AG04450 (cell line): ENCODE results near the gene TRIM41. TPM values are rescaled to one million over a fixed set of nuclear protein-coding genes. Genes with fewer than 3 reads are reported as not detected.

Source experiments
- CTCF ChIA-PET: fragments of 300-600, 350-600 bp; formaldehyde crosslinking; extraction: SDS; loops from one replicate; lab custom pipeline; 2022; ENCODE audit warnings: antibody characterized with exemption, inconsistent platforms; lab: Charles Lee
- POLR2A ChIA-PET: fragments of 350-600 bp; formaldehyde crosslinking; extraction: SDS; loops from one replicate; lab custom pipeline; 2021; ENCODE audit warnings: antibody characterized with exemption, inconsistent platforms; lab: Yijun Ruan, JAX
- DNase-seq: peaks from one replicate; pipeline ENCODE4 v3.0.0-alpha.2; 2011; ENCODE audit warnings: low read depth, low spot score
- H3K27ac ChIP-seq: one replicate; pipeline ENCODE4 v1.5.1; 2012; ENCODE audit warnings: low read depth, low read length, control low read depth
- H3K27me3 ChIP-seq: one replicate; pipeline ENCODE4 v1.6.0; 2012; ENCODE audit warnings: low read length; ENCODE audit not compliant: control insufficient read depth, insufficient read depth
- H3K4me3 ChIP-seq: 2 replicates; pipeline ENCODE4 v1.5.1; 2011; ENCODE audit warnings: mild to moderate bottlenecking, low read depth, low read length, control low read depth
- H3K9me3 ChIP-seq: 2 replicates; pipeline ENCODE4 v1.5.1; 2012; ENCODE audit warnings: low read length; ENCODE audit not compliant: control insufficient read depth, insufficient read depth
- CTCF ChIP-seq: IDR thresholded peaks from 2 replicates; pipeline ENCODE4 v1.5.1; 2011; ENCODE audit warnings: low read depth, low read length, control low read depth, inconsistent platforms
- polyA plus RNA-seq: library from polyadenylated mRNA; depleted of rRNA; stranded (reverse); fragments of >200 nt; gene quantifications from 2 replicates; pipeline ENCODE4 v1.2.3, GENCODE V29; 2011

TRIM41 gene
- polyA plus RNA-seq, 1 experiment, result 11.5 TPM

DNA sequence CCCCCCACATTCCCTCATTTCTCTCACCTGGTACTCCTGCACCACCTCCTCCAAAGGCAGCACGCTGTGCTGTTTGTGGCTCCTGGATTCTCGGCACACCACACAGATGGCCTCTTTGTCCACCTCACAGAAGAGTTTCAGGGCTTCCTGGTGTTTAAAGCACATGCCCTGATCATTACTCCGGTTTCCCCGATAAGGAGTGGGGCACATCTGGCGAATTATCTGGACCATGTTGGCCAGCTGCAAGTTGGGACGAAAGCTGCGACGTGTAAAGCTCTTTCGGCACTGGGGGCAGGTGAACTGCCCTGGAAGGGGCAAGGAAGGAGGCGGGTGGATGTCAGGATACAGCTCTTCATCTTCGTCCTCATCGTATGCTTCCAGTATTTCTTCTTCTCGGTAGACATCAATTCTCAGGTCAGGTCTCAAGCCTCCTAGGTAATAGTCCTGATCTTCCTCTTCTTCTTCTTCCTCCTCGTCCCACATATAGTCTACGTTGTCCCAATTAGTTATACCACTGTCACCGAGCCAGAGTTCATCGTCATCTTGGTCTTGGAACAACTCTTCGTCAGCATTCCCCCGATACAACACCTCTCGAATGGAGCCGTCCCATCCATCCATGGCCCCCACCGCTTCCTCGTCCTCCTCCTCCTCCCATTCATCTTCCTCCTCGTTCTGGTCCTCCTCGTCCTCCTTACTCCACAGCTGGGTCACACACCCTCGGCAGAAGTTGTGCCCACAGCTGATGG, 37.1 kb downstream of the TRIM41 start:
- DNase-seq, result no peak
- Histone ChIP-seq H3K4me3 (peak overlapping the region; percentile 92), H3K27me3 (no peaks in the 10 kb centered on the region), H3K9me3 (peaks cover 3% of the 10 kb centered on the region), H3K27ac (peak overlapping the region; percentile 31)
- POLR2A ChIA-PET, result interaction anchor here (0.5 to 2.6 kb wide), 5 partner anchors 10 to 71 kb away, joined by 3 to 14 read pairs (median 7); partner anchors contain the start of gene RACK1
- CTCF ChIA-PET, result no interaction called here
- no peak for TF ChIP-seq CTCF

GRCh38 chr5:181260720-181261319, 37.7 kb downstream of the TRIM41 start, which contains the start of gene TRIM52:
Gene TRIM52, minus strand, starts transcription at chr5:181261143. Its CDS starts 330 bp downstream, at chr5:181260813.
- ChIA-PET POLR2A (interaction anchor here (0.5 to 2.6 kb wide), 9 partner anchors 11 to 475 kb away, joined by 3 to 14 read pairs (median 7); partner anchors contain the start of gene RACK1), CTCF (interaction anchor here (1.2 kb wide), 1 partner anchor 392 kb away, joined by 4 read pairs; no protein-coding TSS in a partner anchor)
- TF ChIP-seq CTCF, result no peak
- Histone ChIP-seq H3K27ac (peak within 1 kb of the TSS; percentile 95), H3K4me3 (peak within 1 kb of the TSS; percentile 92), H3K9me3 (peaks cover 3% of the 10 kb centered on the region), H3K27me3 (no peaks in the 10 kb centered on the region)
- no peak for DNase-seq

DNA sequence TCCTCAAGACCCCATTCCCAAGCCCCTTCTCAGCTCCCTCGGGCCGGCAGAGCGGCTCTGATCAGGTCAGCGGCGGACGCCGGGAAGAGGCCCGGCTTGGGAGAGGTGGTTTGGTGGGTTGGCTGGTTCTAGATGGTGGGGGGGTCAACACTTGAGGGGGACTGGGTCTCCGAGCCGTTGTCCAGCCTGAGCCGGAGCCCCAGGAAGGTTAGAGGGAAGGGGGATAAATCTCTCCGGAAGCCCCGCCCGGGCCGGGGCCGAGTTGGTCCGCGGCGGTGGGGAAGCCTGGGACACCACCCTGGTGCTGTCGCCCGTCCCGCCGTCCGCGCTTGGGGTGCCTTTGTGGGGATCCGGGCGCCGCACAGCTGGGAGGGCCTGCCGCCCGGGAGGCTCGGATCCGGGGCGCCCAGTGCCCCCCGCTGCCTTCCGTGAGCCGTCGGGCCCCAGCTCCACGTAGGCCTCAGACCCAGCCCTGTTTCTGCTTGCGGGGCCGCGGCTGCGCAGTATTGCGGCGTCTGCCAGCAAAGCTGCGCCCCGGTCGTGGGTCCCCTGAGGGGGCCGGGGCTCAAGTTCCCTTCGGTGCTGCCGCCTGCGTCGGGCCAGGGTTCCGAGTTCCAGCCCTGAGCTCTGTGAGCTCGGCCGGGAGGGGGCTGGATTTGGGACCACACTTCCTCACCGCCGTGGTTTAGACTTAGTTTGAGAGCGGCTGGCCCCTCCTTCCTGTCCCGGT, 38.4 kb downstream of the TRIM41 start:
- POLR2A ChIA-PET, result interaction anchor here (0.8 to 2.6 kb wide), 9 partner anchors 12 to 476 kb away, joined by 5 to 14 read pairs (median 8); partner anchors contain the start of gene RACK1
- H3K27ac ChIP-seq, result peak overlapping the region; percentile 95
- CTCF ChIA-PET, result interaction anchor here (1.2 kb wide), 1 partner anchor 393 kb away, joined by 4 read pairs; no protein-coding TSS in a partner anchor
- TF ChIP-seq CTCF, result no peak
- peak overlapping the region; percentile 92 for H3K4me3 ChIP-seq
- no peaks in the 10 kb centered on the region for H3K27me3 ChIP-seq
- no peak for DNase-seq
- H3K9me3 ChIP-seq, result peaks cover 3% of the 10 kb centered on the region

DNA sequence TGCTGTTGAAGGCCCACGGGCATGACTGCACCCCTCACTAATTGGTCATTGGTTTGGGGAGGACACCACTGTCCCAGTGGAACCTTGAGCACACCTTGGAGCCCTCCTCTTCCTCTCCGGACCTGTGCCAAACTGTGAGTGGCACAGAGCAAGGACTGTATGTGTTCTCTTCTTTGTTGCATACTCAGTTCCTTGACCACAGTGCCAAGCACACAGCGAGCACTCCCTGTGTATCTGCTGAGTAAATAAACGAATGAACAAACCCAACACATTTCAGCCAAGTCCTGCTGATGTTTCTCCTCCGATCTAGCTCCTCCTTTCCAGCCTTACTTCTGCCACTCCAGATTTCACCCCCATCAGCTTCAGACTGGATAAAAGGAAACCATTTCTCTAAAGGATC, 40.6 kb downstream of the TRIM41 start:
- no peak for DNase-seq
- CTCF ChIA-PET, result no interaction called here
- H3K27me3 ChIP-seq, result no peaks in the 10 kb centered on the region
- H3K4me3 ChIP-seq, result no peak overlapping the region
- peaks cover 3% of the 10 kb centered on the region for H3K9me3 ChIP-seq
- POLR2A ChIA-PET, result no interaction called here
- TF ChIP-seq CTCF, result no peak
- H3K27ac ChIP-seq, result no peak overlapping the region
